NCI-H128 (cell line): Measurements from ENCODE around the gene ARAP3.
A peak's percentile ranks its signal among the peaks of the same experiment; 100 is the strongest.

Experiments
- DNase-seq: peaks from one replicate; lab custom pipeline; 2025; ENCODE audit not compliant: unreplicated experiment; lab: John Stamatoyannopoulos, UW

Gene ARAP3

GRCh38 chr5:141704782-141705297 is 22.8 kb upstream of the ARAP3 start:
- no peak for DNase-seq

- DNase-seq = no peak
These were observed 21.1 kb upstream of the ARAP3 start for GRCh38 chr5:141703133-141703561.

GRCh38 chr5:141701360-141702119 is 19.5 kb upstream of the ARAP3 start:
- no peak for DNase-seq

GRCh38 chr5:141697586-141697985 is 15.6 kb upstream of the ARAP3 start:
- DNase-seq = no peak

GRCh38 chr5:141696431-141696830 is 14.4 kb upstream of the ARAP3 start:
- DNase-seq = no peak

GRCh38 chr5:141695627-141696215 is 13.7 kb upstream of the ARAP3 start:
- no peak for DNase-seq

GRCh38 chr5:141694479-141694878 is 12.4 kb upstream of the ARAP3 start:
- DNase-seq = peak; percentile 11

- DNase-seq = no peak
These were observed 11.1 kb upstream of the ARAP3 start for GRCh38 chr5:141692919-141693725.

- no peak for DNase-seq
These were observed 10.5 kb upstream of the ARAP3 start for GRCh38 chr5:141692533-141692888.

GRCh38 chr5:141691867-141692532 is 10.0 kb upstream of the ARAP3 start:
- peak; percentile 34 for DNase-seq

GRCh38 chr5:141691286-141691866 is 9.3 kb upstream of the ARAP3 start:
- DNase-seq = no peak

- DNase-seq = no peak
These were observed 4.8 kb upstream of the ARAP3 start for GRCh38 chr5:141686648-141687416.

GRCh38 chr5:141685591-141685990 is 3.6 kb upstream of the ARAP3 start:
- no peak for DNase-seq

- no peak for DNase-seq
These were observed 1.6 kb upstream of the ARAP3 start for GRCh38 chr5:141683596-141684141.

- DNase-seq = no peak
These were observed 735 bp downstream of the ARAP3 start for GRCh38 chr5:141681295-141681694.

- no peak for DNase-seq
These were observed 1.3 kb downstream of the ARAP3 start for GRCh38 chr5:141680751-141681201.

- no peak for DNase-seq
These were observed 1.9 kb downstream of the ARAP3 start for GRCh38 chr5:141680178-141680577.

- DNase-seq = no peak
These were observed 4.6 kb downstream of the ARAP3 start for GRCh38 chr5:141677415-141677814.

- no peak for DNase-seq
These were observed 6.4 kb downstream of the ARAP3 start for GRCh38 chr5:141675672-141676071.

GRCh38 chr5:141674747-141675146 is 7.3 kb downstream of the ARAP3 start:
- no peak for DNase-seq
